Ishikawa (cell line): ENCODE data around the gene SLC15A4.

ENCODE experiments used
- CEBPB ChIP-seq: IDR thresholded peaks from 2 replicates; pipeline ENCODE4 v1.6.1; 2012
- CREB1 ChIP-seq: IDR thresholded peaks from 2 replicates; pipeline ENCODE4 v1.6.1; 2012; ENCODE audit warnings: low read depth
- EGR1 ChIP-seq: IDR thresholded peaks from 2 replicates; pipeline ENCODE4 v1.6.1; 2012
- EP300 ChIP-seq: IDR thresholded peaks from 2 replicates; pipeline ENCODE4 v1.6.1; 2012; ENCODE audit warnings: borderline replicate concordance
- FOXM1 ChIP-seq: IDR thresholded peaks from 2 replicates; pipeline ENCODE4 v1.6.1; 2012; ENCODE audit warnings: low read depth, borderline replicate concordance
- MAX ChIP-seq: IDR thresholded peaks from 2 replicates; pipeline ENCODE4 v1.6.1; 2012
- NFIC ChIP-seq: IDR thresholded peaks from 2 replicates; pipeline ENCODE4 v1.6.1; 2012
- RAD21 ChIP-seq: IDR thresholded peaks from 2 replicates; pipeline ENCODE4 v1.6.1; 2012; ENCODE audit warnings: low read depth
- REST ChIP-seq: IDR thresholded peaks from 2 replicates; pipeline ENCODE4 v1.6.1; 2012; ENCODE audit warnings: low read depth, mild to moderate bottlenecking
- TAF1 ChIP-seq: IDR thresholded peaks from 2 replicates; pipeline ENCODE4 v1.6.1; 2012; ENCODE audit warnings: low read depth, mild to moderate bottlenecking
- TCF12 ChIP-seq: IDR thresholded peaks from 2 replicates; pipeline ENCODE4 v1.6.1; 2012; ENCODE audit warnings: low read depth
- TEAD4 ChIP-seq: IDR thresholded peaks from 2 replicates; pipeline ENCODE4 v1.6.1; 2012
- USF1 ChIP-seq: IDR thresholded peaks from 2 replicates; pipeline ENCODE4 v1.6.1; 2012
- YY1 ChIP-seq: IDR thresholded peaks from 2 replicates; pipeline ENCODE4 v1.6.1; 2012; ENCODE audit warnings: low read depth
- ZBTB7A ChIP-seq: IDR thresholded peaks from 2 replicates; pipeline ENCODE4 v1.6.1; 2012; ENCODE audit warnings: low read depth

The SLC15A4 gene

DNA sequence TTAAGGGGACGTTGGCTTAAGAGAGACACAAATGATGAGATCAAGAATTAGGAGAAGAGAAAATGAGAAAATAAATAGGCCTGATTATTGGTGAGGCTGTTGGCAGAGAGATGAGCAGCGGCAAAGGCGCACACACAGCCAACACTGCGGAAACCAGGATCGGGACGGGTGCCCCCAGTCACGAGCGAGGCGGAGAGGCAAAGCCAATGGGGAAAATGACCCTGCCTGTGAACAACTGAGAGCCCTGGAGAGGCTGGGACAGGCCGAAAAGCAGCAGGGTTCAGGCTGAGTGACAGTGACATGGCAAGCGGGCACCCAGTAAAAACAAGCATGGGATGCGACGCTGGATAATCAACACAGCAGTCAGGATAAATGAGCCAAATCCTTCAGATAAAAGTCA is 21.0 kb downstream of the SLC15A4 start:
- TF ChIP-seq CREB1 (no peak), TAF1 (no peak), TEAD4 (no peak), RAD21 (no peak), YY1 (no peak), ZBTB7A (no peak), NFIC (no peak), EP300 (no peak), TCF12 (no peak), REST (no peak), USF1 (no peak), FOXM1 (no peak), MAX (no peak), EGR1 (no peak), CEBPB (no peak)

GRCh38 chr12:128801879-128802391 is 21.8 kb downstream of the SLC15A4 start:
- TF ChIP-seq NFIC (no peak), TCF12 (no peak)

DNA sequence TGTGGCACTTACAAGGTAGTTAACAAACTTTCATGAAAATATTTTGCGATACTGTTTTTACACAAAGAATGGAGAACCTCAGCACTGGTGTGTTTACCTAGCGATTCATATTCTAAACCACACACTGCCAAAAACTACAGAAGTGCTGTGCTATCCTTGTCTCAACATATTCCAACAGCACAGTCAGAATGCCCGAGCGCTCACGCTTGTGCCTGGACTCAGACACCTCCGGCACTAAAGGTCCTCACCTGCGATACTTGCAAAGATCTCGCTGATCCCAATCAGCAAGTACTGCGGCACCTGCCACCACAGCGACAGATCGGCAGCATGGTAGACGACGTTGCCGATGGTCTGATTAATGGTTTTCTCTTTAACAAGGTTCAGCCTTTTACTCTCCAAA is 23.2 kb downstream of the SLC15A4 start:
- no peak for TF ChIP-seq REST
- no peak for TF ChIP-seq EP300
- no peak for TF ChIP-seq USF1
- no peak for TF ChIP-seq TAF1
- TF ChIP-seq TEAD4 = no peak
- TF ChIP-seq TCF12 = no peak
- TF ChIP-seq ZBTB7A = no peak
- TF ChIP-seq FOXM1 = no peak
- TF ChIP-seq CEBPB = no peak
- no peak for TF ChIP-seq CREB1
- TF ChIP-seq EGR1 = no peak
- TF ChIP-seq MAX = no peak
- TF ChIP-seq RAD21 = no peak
- TF ChIP-seq NFIC = no peak
- TF ChIP-seq YY1 = no peak

GRCh38 chr12:128798571-128799341 is 25.0 kb downstream of the SLC15A4 start:
- TF ChIP-seq TAF1 = no peak
- TF ChIP-seq USF1 = no peak
- no peak for TF ChIP-seq YY1
- TF ChIP-seq EP300 = no peak
- TF ChIP-seq ZBTB7A = no peak
- no peak for TF ChIP-seq RAD21
- TF ChIP-seq CREB1 = no peak
- no peak for TF ChIP-seq NFIC
- no peak for TF ChIP-seq TCF12
- TF ChIP-seq REST = no peak
- TF ChIP-seq TEAD4 = no peak
- no peak for TF ChIP-seq EGR1
- TF ChIP-seq FOXM1 = no peak
- no peak for TF ChIP-seq MAX
- no peak for TF ChIP-seq CEBPB
